PC-9 (cell line): ENCODE data around the gene GAK. TPM values are rescaled to one million over a fixed set of nuclear protein-coding genes. Genes with fewer than 3 reads are reported as not detected.

Source experiments
- BruUV-seq: library from RNA; stranded (reverse); fragments of 400-500 nt; replicated peaks from 2 replicates; lab custom pipeline; 2021; lab: Mats Ljungman, UMichigan
- CTCF ChIA-PET: fragments of 300-600 bp; sonication (Branson Sonifier 250); formaldehyde crosslinking; loops from one replicate; lab custom pipeline; 2022; ENCODE audit warnings: antibody characterized with exemption; lab: Charles Lee
- POLR2A ChIA-PET: fragments of 300-600 bp; sonication (Branson Sonifier 250); formaldehyde crosslinking; loops from one replicate; lab custom pipeline; 2022; ENCODE audit warnings: antibody characterized with exemption; ENCODE audit not compliant: unreplicated experiment; lab: Charles Lee
- DNase-seq, 2 experiments: peaks; one replicate each; pipeline versions ENCODE4 v3.0.0 to v3.0.0-alpha.2; 2015 to 2022; ENCODE audit warnings: mixed read lengths in 1 of 2
- H2AFZ ChIP-seq: fragments of 200-600 bp; sonication (generic); 2 replicates; pipeline ENCODE4 v1.8.1; 2017; ENCODE audit warnings: antibody characterized with exemption
- H3F3A ChIP-seq: fragments of 200-600 bp; sonication (generic); 2 replicates; pipeline ENCODE4 v1.8.1; 2017; ENCODE audit warnings: antibody characterized with exemption, mild to moderate bottlenecking, low read depth; ENCODE audit not compliant: insufficient read depth
- H3K27ac ChIP-seq: fragments of 200-600 bp; sonication (generic); 2 replicates; pipeline ENCODE4 v1.6.1; 2016; ENCODE audit warnings: mixed run types
- H3K27me3 ChIP-seq: fragments of 200-600 bp; sonication (generic); 2 replicates; pipeline ENCODE4 v1.6.1; 2016; ENCODE audit warnings: low read depth, mixed run types; ENCODE audit not compliant: insufficient read depth
- H3K36me3 ChIP-seq: fragments of 200-600 bp; sonication (generic); 2 replicates; pipeline ENCODE4 v1.6.1; 2016; ENCODE audit warnings: low read depth, mixed run types
- H3K4me1 ChIP-seq: fragments of 200-600 bp; sonication (generic); replicated peaks from 2 replicates; pipeline ENCODE4 v1.6.1; 2016; ENCODE audit warnings: mixed run types; ENCODE audit not compliant: insufficient read depth
- H3K4me2 ChIP-seq: fragments of 200-600 bp; sonication (generic); 2 replicates; pipeline ENCODE4 v1.6.1; 2017; ENCODE audit warnings: mixed run types
- H3K4me3 ChIP-seq: fragments of 200-600 bp; sonication (generic); 2 replicates; pipeline ENCODE4 v1.6.1; 2016; ENCODE audit warnings: mixed run types
- H3K79me2 ChIP-seq: fragments of 200-600 bp; sonication (generic); 2 replicates; pipeline ENCODE4 v1.6.1; 2017; ENCODE audit warnings: low read depth, mixed run types
- H3K9me2 ChIP-seq: fragments of 200-600 bp; sonication (generic); 2 replicates; pipeline ENCODE4 v1.8.1; 2017; ENCODE audit warnings: mild to moderate bottlenecking; ENCODE audit not compliant: insufficient read depth
- H3K9me3 ChIP-seq: fragments of 200-600 bp; sonication (generic); 2 replicates; pipeline ENCODE4 v1.8.1; 2016; ENCODE audit warnings: low read depth; ENCODE audit not compliant: insufficient read depth
- H4K20me1 ChIP-seq: fragments of 200-600 bp; sonication (generic); 2 replicates; pipeline ENCODE4 v1.8.1; 2017; ENCODE audit not compliant: insufficient read depth
- EZH2 ChIP-seq: fragments of 200-600 bp; sonication (generic); IDR thresholded peaks from 2 replicates; pipeline ENCODE4 v1.8.0; 2017; ENCODE audit warnings: antibody characterized with exemption, low read depth
- intact Hi-C: fragments of 100-400 bp; cut with micrococcal nuclease; formaldehyde crosslinking; loops from one replicate; pipeline ENCODE4 v1.10.0; 2022; ENCODE audit not compliant: unreplicated experiment
- total RNA-seq: library from RNA; stranded (reverse); gene quantifications from 2 replicates; pipeline ENCODE4 v1.2.3, GENCODE V29; 2021
- TF ChIP-seq, protein P1 (sequence below): fragments of 200-600 bp; sonication (generic); conservative IDR thresholded peaks from 2 replicates; pipeline ENCODE4 v1.6.1; 2017; ENCODE audit warnings: mixed run types, antibody characterized with exemption, mild to moderate bottlenecking, moderate library complexity

The GAK gene
- total RNA-seq, 1 experiment from 2014 or later, result 114 TPM

DNA sequence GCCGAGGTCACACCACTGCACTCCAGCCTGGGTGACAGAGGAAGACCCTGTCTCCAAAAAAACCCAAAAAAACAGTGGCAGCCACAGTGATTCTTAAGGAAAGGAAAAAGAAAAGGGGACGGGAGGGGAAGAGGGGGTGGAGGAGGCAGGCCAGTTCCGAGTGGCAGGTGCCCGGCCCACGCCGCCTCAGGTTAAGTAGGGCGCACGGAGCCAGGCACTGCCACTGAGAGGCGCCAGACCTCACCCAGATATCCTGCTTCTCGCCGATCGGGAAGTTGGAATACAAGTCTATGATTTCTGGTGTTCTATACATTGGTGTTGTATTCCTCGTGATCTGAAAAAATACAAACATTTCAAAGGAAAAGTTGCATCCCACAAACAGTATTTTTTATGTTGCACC, 35.9 kb downstream of the GAK start:
- Histone ChIP-seq H3K4me1 (no peaks in the 10 kb centered on the region), H2AFZ (no peak overlapping the region), H3K79me2 (no peaks in the 10 kb centered on the region), H3K4me3 (no peak overlapping the region), H4K20me1 (peaks cover 12% of the 10 kb centered on the region; the same call in 1 of the 2 replicates), H3K27ac (no peak overlapping the region), H3K36me3 (no peaks in the 10 kb centered on the region), H3K4me2 (no peak overlapping the region), H3F3A (no peaks in the 10 kb centered on the region), H3K27me3 (no peaks in the 10 kb centered on the region), H3K9me3 (no peaks in the 10 kb centered on the region), H3K9me2 (no peaks in the 10 kb centered on the region)
- ChIA-PET POLR2A (no interaction called here), CTCF (interaction anchor here (0.5 kb wide), 1 partner anchor 828 kb away, joined by 3 read pairs; no protein-coding TSS in a partner anchor)
- intact Hi-C loops, result no loop called here
- TF ChIP-seq, protein P1, sequence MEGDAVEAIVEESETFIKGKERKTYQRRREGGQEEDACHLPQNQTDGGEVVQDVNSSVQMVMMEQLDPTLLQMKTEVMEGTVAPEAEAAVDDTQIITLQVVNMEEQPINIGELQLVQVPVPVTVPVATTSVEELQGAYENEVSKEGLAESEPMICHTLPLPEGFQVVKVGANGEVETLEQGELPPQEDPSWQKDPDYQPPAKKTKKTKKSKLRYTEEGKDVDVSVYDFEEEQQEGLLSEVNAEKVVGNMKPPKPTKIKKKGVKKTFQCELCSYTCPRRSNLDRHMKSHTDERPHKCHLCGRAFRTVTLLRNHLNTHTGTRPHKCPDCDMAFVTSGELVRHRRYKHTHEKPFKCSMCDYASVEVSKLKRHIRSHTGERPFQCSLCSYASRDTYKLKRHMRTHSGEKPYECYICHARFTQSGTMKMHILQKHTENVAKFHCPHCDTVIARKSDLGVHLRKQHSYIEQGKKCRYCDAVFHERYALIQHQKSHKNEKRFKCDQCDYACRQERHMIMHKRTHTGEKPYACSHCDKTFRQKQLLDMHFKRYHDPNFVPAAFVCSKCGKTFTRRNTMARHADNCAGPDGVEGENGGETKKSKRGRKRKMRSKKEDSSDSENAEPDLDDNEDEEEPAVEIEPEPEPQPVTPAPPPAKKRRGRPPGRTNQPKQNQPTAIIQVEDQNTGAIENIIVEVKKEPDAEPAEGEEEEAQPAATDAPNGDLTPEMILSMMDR, result no peak
- no peak for TF ChIP-seq EZH2
- no peak for DNase-seq
- BruUV-seq, result no TSS peak

DNA sequence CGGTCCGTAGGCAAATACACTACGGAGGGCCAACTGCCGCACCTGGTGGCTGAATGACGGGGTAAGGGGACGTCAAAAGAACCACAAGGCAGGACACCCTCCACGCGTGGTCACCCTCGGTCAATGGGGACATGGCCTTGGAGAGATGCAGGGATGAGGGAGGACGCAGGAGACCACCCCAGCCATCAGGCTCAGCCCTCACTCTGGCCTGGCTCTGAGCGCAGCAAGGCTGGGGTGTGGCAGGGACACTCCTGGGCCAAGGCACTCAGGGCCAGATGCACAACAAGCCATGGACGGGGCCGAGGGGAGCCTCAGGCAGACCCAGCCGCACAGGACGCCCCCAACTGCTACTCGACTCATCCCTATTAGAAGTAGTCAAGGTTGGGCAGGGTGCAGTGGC, 36.5 kb downstream of the GAK start:
- Histone ChIP-seq H3K27ac (no peak overlapping the region), H3K27me3 (no peaks in the 10 kb centered on the region), H3K4me2 (no peak overlapping the region), H2AFZ (no peak overlapping the region), H3K9me3 (no peaks in the 10 kb centered on the region), H3K4me1 (no peaks in the 10 kb centered on the region), H3K36me3 (no peaks in the 10 kb centered on the region), H3K4me3 (no peak overlapping the region), H3K9me2 (no peaks in the 10 kb centered on the region), H4K20me1 (peaks cover 12% of the 10 kb centered on the region; the same call in 1 of the 2 replicates), H3F3A (no peaks in the 10 kb centered on the region), H3K79me2 (no peaks in the 10 kb centered on the region)
- POLR2A ChIA-PET, result no interaction called here
- no peak for DNase-seq
- TF ChIP-seq, protein P1, result no peak
- no peak for TF ChIP-seq EZH2
- no TSS peak for BruUV-seq
- CTCF ChIA-PET, result no interaction called here
- intact Hi-C loops, result no loop called here

DNA sequence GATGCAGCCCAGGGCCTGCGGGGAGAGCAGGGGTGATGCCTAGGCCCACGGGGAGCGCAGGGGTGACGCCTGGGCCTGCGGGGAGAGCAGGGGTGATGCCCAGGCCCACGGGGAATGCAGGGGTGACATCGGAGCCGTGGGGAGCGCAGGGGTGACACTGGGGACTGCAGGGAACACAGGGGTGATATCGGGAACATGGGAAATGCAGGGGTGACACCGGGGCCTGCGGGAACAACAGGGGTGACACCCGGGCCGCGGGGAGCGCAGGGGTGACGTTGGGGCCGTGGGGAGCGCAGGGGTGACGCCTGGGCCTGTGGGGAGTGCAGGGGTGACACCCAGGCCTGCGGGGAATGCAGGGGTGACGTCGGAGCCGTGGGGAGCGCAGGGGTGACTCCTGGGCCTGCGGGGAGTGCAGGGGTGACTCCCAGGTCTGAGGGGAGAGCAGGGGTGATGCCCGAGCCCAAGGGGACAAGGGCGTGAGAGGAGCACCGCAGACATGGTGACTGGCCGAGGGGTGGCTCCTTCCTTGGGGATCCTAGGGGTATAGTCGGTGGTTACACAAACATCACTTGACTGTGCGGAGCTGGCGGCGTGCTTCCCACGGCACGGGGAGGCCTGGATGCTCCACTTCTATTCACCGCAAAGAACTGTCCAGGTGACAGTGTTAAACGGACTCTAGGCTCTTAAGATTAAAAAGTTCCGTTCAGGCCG, 38.0 kb downstream of the GAK start:
- BruUV-seq, result no TSS peak
- DNase-seq, result no peak
- no peak overlapping the region for H2AFZ ChIP-seq

More for the DNA sequence above, 38.0 kb downstream of the GAK start:
- Histone ChIP-seq H3K27me3 (no peaks in the 10 kb centered on the region), H3K9me2 (no peaks in the 10 kb centered on the region), H3K9me3 (no peaks in the 10 kb centered on the region), H3K36me3 (no peaks in the 10 kb centered on the region), H3K4me2 (no peak overlapping the region), H3K79me2 (no peaks in the 10 kb centered on the region), H4K20me1 (peaks cover 9% of the 10 kb centered on the region; the same call in 1 of the 2 replicates), H3K27ac (no peak overlapping the region), H3K4me3 (no peak overlapping the region), H3F3A (no peaks in the 10 kb centered on the region), H3K4me1 (no peaks in the 10 kb centered on the region)
- POLR2A ChIA-PET, result no interaction called here
- CTCF ChIA-PET, result interaction anchor here (0.7 kb wide), 1 partner anchor 1866 kb away, joined by 3 read pairs; no protein-coding TSS in a partner anchor
- intact Hi-C loops, result no loop called here
- TF ChIP-seq, protein P1, result no peak
- TF ChIP-seq EZH2, result no peak
